Heart right ventricle (tissue), 16 donors: ENCODE measurements around the gene KIF26B. TPM values are rescaled to one million over a fixed set of nuclear protein-coding genes. Genes with fewer than 3 reads are reported as not detected.

Source experiments
- ATAC-seq, 8 donors: fragments of 200-7000 bp; cut with Tn5 transposase; one replicate each; pipeline ENCODE4 v1.9.1; 2020; ENCODE audit warnings: mild to moderate bottlenecking in 8 of 8, moderate library complexity in 8 of 8, moderate number of reproducible peaks in 1 of 8
- DNase-seq, 2 donors: peaks; one replicate each; pipeline ENCODE4 v3.0.0-alpha.2; 2020
- H3K27ac ChIP-seq, 10 donors: fragments of 200-600 bp; sonication (generic) in 2 of 10; one replicate each; pipeline versions ENCODE4 v1.5.0 to v1.8.0; 2020 to 2022; ENCODE audit warnings: mild to moderate bottlenecking in 3 of 10
- H3K27me3 ChIP-seq, 7 donors: fragments of 200-600 bp; one replicate each; pipeline ENCODE4 v1.8.0; 2021 to 2022; ENCODE audit warnings: mild to moderate bottlenecking in 2 of 7
- H3K36me3 ChIP-seq, 9 donors: fragments of 200-600 bp; sonication (generic) in 1 of 9; one replicate each; pipeline versions ENCODE4 v1.5.0 to v1.8.0; 2020 to 2022; ENCODE audit warnings: mild to moderate bottlenecking in 2 of 9
- H3K4me1 ChIP-seq, 9 donors: fragments of 200-600 bp; sonication (generic) in 1 of 9; one replicate each; pipeline versions ENCODE4 v1.5.0 to v1.8.0; 2020 to 2022; ENCODE audit warnings: mild to moderate bottlenecking in 4 of 9
- H3K4me3 ChIP-seq, 10 donors: fragments of 200-600 bp; sonication (generic) in 2 of 10; one replicate each; pipeline versions ENCODE4 v1.5.0 to v1.8.0; 2020 to 2022; ENCODE audit warnings: mild to moderate bottlenecking in 7 of 10, moderate library complexity in 2 of 10
- H3K9me3 ChIP-seq, 11 donors: fragments of 200-600 bp in 10 of 11; sonication (generic) in 2 of 11; one replicate each; pipeline versions ENCODE4 v1.5.0 to v1.8.0; 2013 to 2022; ENCODE audit warnings: mild to moderate bottlenecking in 2 of 11, control low read depth in 1 of 11, moderate library complexity in 1 of 11
- CTCF ChIP-seq, 9 donors: fragments of 200-600 bp; sonication (generic) in 2 of 9; IDR thresholded peaks; one replicate each; pipeline versions ENCODE4 v1.5.0 to v1.8.0; 2021 to 2022; ENCODE audit warnings: antibody characterized with exemption in 9 of 9, mild to moderate bottlenecking in 5 of 9, moderate library complexity in 1 of 9
- WGBS, 2 donors: extraction: QIAGEN DNeasy Blood & Tissue Kit; methylation state at CpG; one replicate each; pipeline ENCODE4 v1.1.7; 2013; ENCODE audit warnings: inconsistent platforms in 1 of 2; 5-methylcytosine and 5-hydroxymethylcytosine counted together
- intact Hi-C, 10 donors: fragments of 100-400 bp; cut with DNase I; formaldehyde crosslinking; loops; one replicate each; pipeline versions ENCODE4 v1.11.1 to v1.14.2; 2022
- polyA plus RNA-seq, 2 donors: library from polyadenylated mRNA; stranded (reverse); fragments of 200-250 nt; gene quantifications; one replicate each; pipeline ENCODE4 v1.2.3, GENCODE V29; 2013
- total RNA-seq, 10 donors: library from RNA; stranded (reverse); fragmentation: NEBNext Ultra II Directional in 3 of 10; extraction: Animal tissue kit (Norgen Biotek cat#: 25700) in 3 of 10; gene quantifications; one replicate each; pipeline versions ENCODE4 v1.2.1 to v1.2.4, GENCODE V29; 2021 to 2023
- donor health status: Arrhythmogenic right ventricular cardiomyopathy.
- donor health status: ischemic (EF 13 %, LVEDD 7.1; RV severe dilation, severe dysfunction).
- donor health status: healthy with polysubstance abuse.
- donor health status: DM: no; HTN: yes; CAD: no.
- donor health status: DM: no; HTN: no; CAD: no.
- donor health status: ischemic (EF 25% LVEDD 6.9; RV normal size, moderate dysfunction).
- donor health status: ischemic (EF 25% LVEDD 5.7; RV mildly dilated, moderate dysfunction).
- donor health status: healthy.
- donor health status: DM: yes; HTN: yes; CAD: no.
- donor health status: Ischemic cardiomyopathy.
- donor health status: ischemic (EF 35%, LVEDD 5.7; RV mildly dilated, moderate dysfunction).
- donor health status: nonischemic (EF 11% LVEDD 7.7; RV severe dilation, severe dysfunction).
- donor health status: DM: yes; HTN: yes; CAD: no.
- donor health status: PGD.
- donor health status: ischemic (EF 29% LVEDD 5.4; RV normal size, mild dysfunction).
- donor health status: nonischemic (EF 23%, LVEDD 6.1; RV moderate dilation, normal function).

The KIF26B gene
- total and polyA plus RNA-seq, 12 donors = 0.66 to 8.8 (median 2.8) TPM

- no peak for TF ChIP-seq CTCF (IDR thresholded peaks at IDR 0.05)
Observed at GRCh38 chr1:245561665-245562234, 407.0 kb downstream of the KIF26B start.

GRCh38 chr1:245566134-245566533 is 411.3 kb downstream of the KIF26B start:
- DNase-seq (no peak), ATAC-seq (no peak)
- Histone ChIP-seq H3K27ac (no peak overlapping the region), H3K36me3 (no peaks in the 10 kb centered on the region), H3K4me1 (no peaks in the 10 kb centered on the region), H3K4me3 (no peak overlapping the region), H3K27me3 (no peaks in the 10 kb centered on the region), H3K9me3 (no peaks in the 10 kb centered on the region)
- WGBS, 2 donors = 89 to 91% methylated on average over 2 of the region's 2 CpGs
- intact Hi-C loops = no loop called here
- TF ChIP-seq CTCF (IDR thresholded peaks at IDR 0.05) = no peak

More at GRCh38 chr1:245561665-245562234, 407.0 kb downstream of the KIF26B start:
- no peak overlapping the region for H3K27ac ChIP-seq
- H3K9me3 ChIP-seq = no peaks in the 10 kb centered on the region
- ATAC-seq (no peak), DNase-seq (no peak)
- WGBS, 2 donors = 87% methylated on average over 10 of the region's 10 CpGs
- H3K4me3 ChIP-seq = no peak overlapping the region
- no peaks in the 10 kb centered on the region for H3K36me3 ChIP-seq
- intact Hi-C loops = no loop called here
- H3K4me1 ChIP-seq = no peaks in the 10 kb centered on the region
- H3K27me3 ChIP-seq = no peaks in the 10 kb centered on the region

- no peaks in the 10 kb centered on the region for H3K4me1 ChIP-seq
- intact Hi-C loops = no loop called here
- H3K9me3 ChIP-seq = no peaks in the 10 kb centered on the region
- H3K36me3 ChIP-seq = no peaks in the 10 kb centered on the region
- WGBS, 2 donors = 30 to 36% methylated on average over 6 of the region's 6 CpGs
- no peaks in the 10 kb centered on the region for H3K27me3 ChIP-seq
- DNase-seq = no peak
- H3K4me3 ChIP-seq = no peak overlapping the region
- no peak for ATAC-seq
- TF ChIP-seq CTCF (IDR thresholded peaks at IDR 0.05) = no peak
- H3K27ac ChIP-seq = no peak overlapping the region
Observed at GRCh38 chr1:245566952-245567351, 412.2 kb downstream of the KIF26B start.

- 77 to 79% methylated on average over 11 of the region's 11 CpGs for WGBS, 2 donors
- DNase-seq = no peak
- TF ChIP-seq CTCF (IDR thresholded peaks at IDR 0.05) = no peak
- H3K9me3 ChIP-seq = no peaks in the 10 kb centered on the region
- intact Hi-C loops = no loop called here
- no peaks in the 10 kb centered on the region for H3K4me1 ChIP-seq
- no peaks in the 10 kb centered on the region for H3K36me3 ChIP-seq
- no peak overlapping the region for H3K27ac ChIP-seq
- H3K4me3 ChIP-seq = no peak overlapping the region
- ATAC-seq = no peak
- peaks cover 0 to 2% (median 0%) of the 10 kb centered on the region in 7 donors for H3K27me3 ChIP-seq
Observed at GRCh38 chr1:245571815-245572294, 417.1 kb downstream of the KIF26B start.
